HL-60/S4 treated with phorbol 12-myristate 13-acetate at 8.2 ng/mL for 4 days and 3 days (cell line): ENCODE data around the gene KRTAP3-2.

Experiments
- in situ Hi-C: fragments of 300-500 bp; cut with MboI; formaldehyde crosslinking; loops from 2 replicates; pipeline ENCODE4 v1.15.0; 2022; ENCODE audit warnings: low sequenced_read_pairs

The KRTAP3-2 gene

GRCh38 chr17:40974366-40974765 lies 25.3 kb downstream of the KRTAP3-2 start:
- in situ Hi-C loops, result no loop called here

GRCh38 chr17:40967582-40967981 lies 32.1 kb downstream of the KRTAP3-2 start:
- in situ Hi-C loops, result no loop called here

- in situ Hi-C loops, result no loop called here
Measured at GRCh38 chr17:40966848-40967247, 32.9 kb downstream of the KRTAP3-2 start, which contains the start of gene KRT39. Gene KRT39 (minus strand): TSS chr17:40966948. CDS start chr17:40966856, 92 bp downstream.

GRCh38 chr17:40963838-40964237 lies 35.9 kb downstream of the KRTAP3-2 start:
- in situ Hi-C loops, result no loop called here

GRCh38 chr17:40962059-40962561 lies 37.6 kb downstream of the KRTAP3-2 start:
- in situ Hi-C loops, result no loop called here

GRCh38 chr17:40961591-40961990 lies 38.1 kb downstream of the KRTAP3-2 start:
- in situ Hi-C loops, result no loop called here

- in situ Hi-C loops, result no loop called here
Measured at GRCh38 chr17:40960144-40960543, 39.6 kb downstream of the KRTAP3-2 start.

GRCh38 chr17:40958086-40958953 lies 41.4 kb downstream of the KRTAP3-2 start:
- in situ Hi-C loops, result no loop called here

GRCh38 chr17:40956401-40957254 lies 43.1 kb downstream of the KRTAP3-2 start:
- in situ Hi-C loops, result no loop called here

- in situ Hi-C loops, result no loop called here
Measured at GRCh38 chr17:40953881-40954280, 45.8 kb downstream of the KRTAP3-2 start.

- in situ Hi-C loops, result no loop called here
Measured at GRCh38 chr17:40952661-40953060, 47.0 kb downstream of the KRTAP3-2 start.

GRCh38 chr17:40952154-40952553 lies 47.6 kb downstream of the KRTAP3-2 start:
- in situ Hi-C loops, result no loop called here

GRCh38 chr17:40951011-40951622 lies 48.6 kb downstream of the KRTAP3-2 start:
- in situ Hi-C loops, result no loop called here

GRCh38 chr17:40950176-40950575 lies 49.5 kb downstream of the KRTAP3-2 start:
- in situ Hi-C loops, result no loop called here

- in situ Hi-C loops, result no loop called here
Measured at GRCh38 chr17:40949418-40949817, 50.3 kb downstream of the KRTAP3-2 start.
